AG08396 (cell line): ENCODE results near the gene C19orf67.
A peak's percentile ranks its signal among the peaks of the same experiment; 100 is the strongest.
"Not testable (repeated sequence)": the region's sequence is repeated elsewhere in the genome, so short reads cannot be mapped to it uniquely, and the experiment has no call there.

Experiments used
- DNase-seq: peaks from one replicate; pipeline ENCODE4 v3.0.0; 2012; ENCODE audit warnings: low spot score, mixed read lengths

C19orf67 gene

GRCh38 chr19:14056069-14056666 is 29.4 kb downstream of the C19orf67 start:
- no peak for DNase-seq

DNA sequence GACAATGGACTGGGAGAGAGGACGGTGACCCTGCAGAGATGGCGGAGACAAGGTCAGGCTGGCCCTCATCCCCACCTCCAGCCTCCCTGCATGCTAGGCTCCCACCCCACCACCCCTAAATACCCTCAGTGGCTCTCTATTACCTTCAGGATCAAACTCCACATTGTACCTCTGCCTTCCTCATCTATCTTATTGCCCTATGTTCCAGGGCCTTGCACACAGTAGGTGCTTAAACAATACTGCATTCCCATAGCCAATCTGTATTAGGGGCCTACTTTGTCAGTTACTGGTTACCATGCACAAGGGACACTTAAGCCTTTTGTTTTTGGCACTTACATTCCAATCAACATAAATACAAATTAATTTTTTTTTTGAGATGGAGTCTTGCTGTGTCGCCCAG is 30.2 kb downstream of the C19orf67 start:
- no peak for DNase-seq

DNA sequence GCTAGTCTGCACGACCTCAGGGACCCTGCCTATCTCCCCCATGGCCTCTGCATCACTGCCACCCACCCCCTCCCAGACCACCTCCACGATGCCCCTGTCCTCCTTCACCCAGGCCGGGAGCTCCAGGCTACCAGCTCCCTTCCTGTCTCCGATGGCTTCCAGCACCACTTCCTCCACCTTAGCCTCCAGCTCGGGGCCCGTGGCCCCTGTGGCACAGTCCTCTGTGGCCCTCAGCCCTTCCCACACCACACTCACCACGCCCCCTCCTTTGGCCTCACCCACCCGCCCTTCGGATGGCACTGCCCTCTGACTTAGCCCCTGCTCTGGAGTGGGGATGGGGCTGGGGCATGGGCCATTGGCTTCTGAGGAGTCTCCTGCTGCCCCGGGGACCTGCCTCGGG is 30.9 kb downstream of the C19orf67 start:
- DNase-seq, result no peak

DNA sequence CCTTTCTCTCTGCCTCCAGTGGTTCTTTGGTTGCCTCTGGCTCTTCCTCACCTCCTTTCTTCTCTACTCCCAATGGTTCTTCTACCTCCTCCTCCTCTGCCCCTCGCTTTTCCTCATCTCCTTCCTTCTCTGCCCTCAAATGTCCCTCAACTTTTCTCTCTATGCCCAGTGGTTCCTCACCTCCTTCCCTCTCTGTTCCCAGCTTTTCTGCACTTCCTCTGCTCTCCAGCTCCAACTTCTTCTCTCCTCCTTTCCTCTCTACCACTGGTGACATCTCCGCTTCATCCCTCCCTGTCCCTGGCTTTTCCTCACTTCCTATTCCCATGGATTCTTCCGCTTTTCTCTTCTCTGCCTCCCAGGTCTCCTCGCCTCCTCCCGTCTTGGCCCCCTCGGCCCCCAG is 31.5 kb downstream of the C19orf67 start:
- no peak for DNase-seq

GRCh38 chr19:14053500-14053899 is 32.1 kb downstream of the C19orf67 start:
- DNase-seq, result no peak

DNA sequence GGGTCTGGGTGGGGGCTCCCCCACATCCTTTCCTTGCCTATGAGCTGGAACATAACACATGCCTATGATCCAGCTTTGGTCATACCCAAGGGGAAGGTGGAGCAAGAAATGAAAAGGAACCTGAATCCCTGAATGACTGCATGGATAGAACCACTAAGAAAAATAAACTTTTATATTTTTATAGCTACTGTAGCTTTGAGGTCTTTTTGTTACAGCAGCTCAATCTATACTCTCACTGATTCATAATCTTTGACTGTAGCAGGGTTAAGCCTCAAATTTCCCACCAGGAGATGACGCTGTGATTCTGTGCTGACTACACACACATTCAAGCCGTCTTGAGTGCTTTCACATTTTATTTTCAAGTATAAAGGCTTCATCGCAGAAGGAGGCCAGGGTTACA is 32.6 kb downstream of the C19orf67 start:
- DNase-seq, result no peak

DNA sequence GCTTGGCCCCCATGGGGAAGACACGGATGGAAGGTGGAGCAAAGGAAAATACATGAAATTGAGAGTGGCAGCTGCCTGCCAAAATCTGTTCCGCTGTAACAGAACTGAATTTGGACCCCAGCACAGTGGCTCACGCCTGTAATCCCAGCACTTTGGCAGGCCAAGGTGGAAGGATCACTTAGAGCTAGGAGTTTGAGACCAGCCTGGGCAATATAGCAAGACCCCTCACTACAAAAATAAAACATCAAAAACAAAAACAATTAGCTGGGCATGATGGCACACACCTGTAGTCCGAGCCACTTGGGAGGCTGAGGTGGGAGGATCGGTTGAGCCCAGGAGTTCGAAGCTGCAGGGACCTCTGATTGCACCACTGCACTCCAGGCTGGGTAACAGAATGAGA is 33.1 kb downstream of the C19orf67 start:
- DNase-seq, result no peak

DNA sequence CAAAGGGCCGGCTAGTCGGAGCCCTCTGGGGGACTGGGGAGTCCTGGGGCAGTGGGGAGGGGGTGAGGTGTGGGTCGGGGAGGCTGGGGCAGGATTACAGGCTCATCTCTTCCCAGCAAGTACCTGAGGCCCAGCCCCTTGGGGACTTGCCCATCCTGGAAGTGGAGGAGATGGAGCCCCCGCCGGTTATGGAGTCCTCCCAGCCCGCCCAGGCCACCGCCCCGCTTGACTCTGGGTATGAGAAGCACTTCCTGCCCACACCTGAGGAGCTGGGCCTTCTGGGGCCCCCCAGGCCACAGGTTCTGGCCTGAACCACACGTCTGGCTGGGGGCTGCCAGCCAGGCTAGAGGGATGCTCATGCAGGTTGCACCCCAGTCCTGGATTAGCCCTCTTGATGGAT is 33.6 kb downstream of the C19orf67 start:
- DNase-seq, result no peak

- DNase-seq, result not testable (repeated sequence)
These were observed 34.6 kb downstream of the C19orf67 start for GRCh38 chr19:14050961-14051360.

- no peak for DNase-seq
These were observed 35.1 kb downstream of the C19orf67 start for GRCh38 chr19:14050512-14050911.

GRCh38 chr19:14048443-14049153 is 37.0 kb downstream of the C19orf67 start:
- DNase-seq, result peak; percentile 69

- DNase-seq, result not testable (repeated sequence)
These were observed 37.7 kb downstream of the C19orf67 start for GRCh38 chr19:14047866-14048265.

DNA sequence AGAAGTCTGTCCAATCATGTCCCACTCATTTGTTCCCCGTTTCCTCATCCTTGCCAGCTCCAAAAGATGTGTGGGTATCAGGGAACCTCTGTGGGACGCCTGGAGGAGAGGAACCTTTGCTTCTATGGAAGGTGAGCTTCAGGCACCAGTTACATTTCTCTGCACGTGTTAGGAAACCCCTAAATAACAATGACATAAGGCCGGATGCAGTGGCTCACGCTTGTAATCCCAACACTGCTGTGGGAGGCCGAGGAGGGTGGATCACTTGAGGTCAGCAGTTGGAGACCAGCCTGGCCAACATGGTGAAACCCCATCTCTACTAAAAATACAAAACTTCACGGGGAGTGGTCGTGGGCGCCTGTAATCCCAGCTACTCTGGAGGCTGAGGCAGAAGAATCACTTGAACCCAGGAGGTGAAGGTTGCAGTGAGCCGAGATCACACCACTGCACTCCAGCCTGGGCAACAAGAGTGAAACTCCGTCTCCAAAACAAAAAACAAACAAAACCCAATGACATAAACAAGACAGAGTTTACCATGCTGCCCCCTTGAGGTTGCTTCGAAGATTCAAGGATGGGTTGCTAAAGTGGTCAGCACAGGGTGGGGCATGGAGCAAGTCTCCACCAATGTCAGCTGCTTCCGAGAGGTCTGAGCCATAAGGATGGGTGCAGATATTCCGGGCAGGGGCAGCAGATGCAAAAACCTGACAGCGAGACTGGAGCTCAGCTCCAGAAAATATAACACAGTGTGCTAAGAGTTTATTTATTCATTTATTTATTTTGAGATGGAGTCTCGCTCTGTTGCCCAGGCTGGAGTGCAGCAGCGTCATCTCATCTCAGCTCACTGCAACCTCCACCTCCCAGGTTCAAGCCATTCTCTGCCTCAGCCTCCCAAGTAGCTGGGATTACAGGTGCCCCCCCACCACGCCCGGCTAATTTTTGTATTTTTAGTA is 42.6 kb downstream of the C19orf67 start:
- DNase-seq, result peak; percentile 74

DNA sequence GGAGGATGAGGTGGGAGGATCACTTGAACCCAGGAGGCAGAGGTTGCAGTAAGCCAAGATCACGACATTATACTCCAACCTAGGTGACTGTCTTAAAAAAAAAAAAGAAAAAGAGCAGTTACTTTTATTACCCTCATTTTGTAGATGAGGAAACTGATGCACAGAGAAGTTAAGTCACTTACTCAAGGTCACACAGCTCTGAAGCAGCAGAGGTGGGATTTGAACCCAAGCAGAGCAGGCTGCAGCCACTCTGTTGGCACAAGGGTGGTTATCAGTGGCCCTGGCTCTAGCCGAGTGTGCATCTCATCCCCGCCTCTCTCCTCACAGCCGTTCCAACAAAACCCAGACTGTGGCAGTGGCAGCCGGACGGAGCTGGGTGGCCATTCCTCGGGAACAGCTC is 46.4 kb downstream of the C19orf67 start:
- no peak for DNase-seq

DNA sequence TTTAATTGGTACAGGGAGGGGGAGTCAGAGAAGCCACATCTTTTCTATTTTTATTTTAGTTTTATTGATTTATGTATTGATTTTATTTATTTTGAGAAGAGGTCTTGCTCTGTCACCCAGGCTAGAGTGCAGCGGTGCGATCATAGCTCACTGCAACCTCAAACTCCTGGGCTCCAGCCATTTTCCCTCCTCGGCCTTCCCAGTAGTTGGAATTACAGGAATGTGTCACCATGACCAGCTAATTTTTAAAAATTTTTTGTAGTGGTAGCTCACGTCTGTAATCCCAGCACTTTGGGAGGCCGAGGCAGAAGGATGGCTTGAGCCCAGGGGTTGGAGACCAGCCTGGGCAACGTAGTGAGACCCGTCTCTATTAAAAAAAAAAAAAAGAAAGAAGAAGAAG is 49.9 kb downstream of the C19orf67 start:
- DNase-seq, result no peak

DNA sequence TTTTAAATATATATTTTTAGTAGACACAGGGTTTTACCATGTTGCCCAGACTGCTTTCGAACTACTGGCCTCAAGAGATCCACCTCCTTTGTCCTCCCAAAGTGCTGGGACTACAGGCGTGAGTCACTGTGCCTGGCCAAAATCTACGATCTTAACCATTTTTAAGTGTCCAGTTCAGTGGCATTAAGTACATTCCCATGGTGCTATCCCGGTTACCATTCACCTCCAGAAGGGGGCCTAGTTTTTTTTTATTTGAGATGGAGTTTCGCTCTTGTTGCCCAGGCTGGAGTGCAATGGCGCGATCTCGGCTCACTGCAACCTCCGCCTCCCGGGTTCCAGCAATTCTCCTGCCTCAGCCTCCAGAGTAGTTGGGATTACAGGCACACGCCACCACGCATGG is 50.4 kb downstream of the C19orf67 start:
- not testable (repeated sequence) for DNase-seq

DNA sequence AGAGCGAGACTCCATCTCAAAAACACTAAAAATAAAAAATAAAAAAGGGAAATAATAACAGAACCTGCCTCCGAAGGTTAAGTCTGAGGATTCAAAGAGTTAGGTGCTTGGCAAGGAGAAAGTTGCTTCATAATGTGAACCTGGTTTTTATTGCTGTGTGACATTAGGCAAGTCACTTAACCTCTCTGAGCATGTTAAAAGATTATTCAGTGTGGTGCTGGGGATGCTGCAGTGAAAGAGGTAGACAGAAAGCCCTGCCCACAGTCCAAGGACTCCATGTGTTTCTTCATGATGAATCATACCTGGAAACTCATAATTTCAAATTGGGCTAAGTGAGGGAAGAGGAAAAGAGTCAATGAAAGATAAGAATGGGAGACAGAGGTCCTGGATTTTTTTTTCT is 51.6 kb downstream of the C19orf67 start:
- DNase-seq, result no peak

DNA sequence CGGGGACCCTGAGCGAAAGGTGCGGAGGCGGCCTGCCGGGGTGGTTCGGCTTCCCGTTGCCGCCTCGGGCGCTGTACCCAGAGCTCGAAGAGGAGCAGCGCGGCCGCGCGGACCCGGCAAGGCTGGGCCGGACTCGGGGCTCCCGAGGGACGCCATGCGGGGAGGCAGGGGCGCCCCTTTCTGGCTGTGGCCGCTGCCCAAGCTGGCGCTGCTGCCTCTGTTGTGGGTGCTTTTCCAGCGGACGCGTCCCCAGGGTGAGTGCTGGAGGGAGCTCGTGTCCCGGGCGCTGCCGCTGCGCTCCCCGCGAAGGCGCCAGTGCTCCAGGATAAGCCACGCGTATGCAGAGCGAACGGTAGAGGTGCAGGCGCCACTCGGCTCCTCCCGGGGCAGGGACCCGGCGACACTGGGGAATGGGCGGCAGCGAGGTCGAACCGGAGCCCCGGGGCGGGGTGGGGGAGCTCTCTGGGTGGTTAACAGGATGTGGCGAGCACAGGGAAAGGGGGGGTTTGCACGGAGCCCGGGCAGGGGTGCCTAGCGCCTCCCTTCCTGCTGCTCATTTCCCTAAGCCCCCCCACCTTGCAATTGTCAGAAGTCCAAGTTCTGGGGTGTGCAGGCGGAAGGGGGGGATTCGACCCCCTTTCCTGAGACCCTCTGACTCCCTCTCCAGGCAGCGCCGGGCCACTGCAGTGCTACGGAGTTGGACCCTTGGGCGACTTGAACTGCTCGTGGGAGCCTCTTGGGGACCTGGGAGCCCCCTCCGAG is 53.7 kb downstream of the C19orf67 start, which contains the start of gene IL27RA:
TSS of gene IL27RA (plus strand) at position 44 of the 762 bp plus-strand sequence. CDS start at position 155, 111 bp downstream.
- peak; percentile 67 for DNase-seq
